Measurements from ENCODE around the gene CNOT2. TPM values are rescaled to one million over a fixed set of nuclear protein-coding genes. Genes with fewer than 3 reads are reported as not detected.

CNOT2 gene
- total RNA-seq, 1 experiment from 2014 or later, result 82.9 TPM

DNA sequence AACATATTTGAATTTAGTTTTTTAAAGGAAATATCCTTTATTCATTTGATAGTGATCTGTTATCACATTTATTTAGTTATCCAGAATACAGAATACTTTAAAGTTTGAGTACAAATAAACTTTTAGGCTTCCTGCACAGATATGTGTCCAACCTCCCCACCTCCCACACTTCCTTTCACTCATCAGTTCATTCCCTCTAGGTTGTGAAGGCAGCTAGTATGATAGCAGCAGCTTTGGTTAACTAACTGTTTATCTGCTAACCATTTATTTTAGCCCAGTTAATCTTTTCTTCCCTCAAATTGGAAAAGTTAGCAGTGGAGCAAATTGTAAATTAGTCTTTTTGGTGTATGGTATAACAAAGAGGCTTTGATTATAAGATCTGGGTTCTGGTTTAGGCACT, 35.7 kb downstream of the CNOT2 start:
- H2AK5ac ChIP-seq (ENCODE audit: insufficient read length, low read length), result no peak overlapping the region
- H4K5ac ChIP-seq (ENCODE audit: insufficient read length, low read depth, low read length), result no peak overlapping the region
- no peak overlapping the region for H2BK5ac ChIP-seq (ENCODE audit: insufficient read length, low read length)
- H3K14ac ChIP-seq (ENCODE audit: insufficient read depth, low read length), result no peak overlapping the region
- no peak overlapping the region for H3K23ac ChIP-seq (ENCODE audit: insufficient read length, low read depth, low read length)
- Mint-ChIP-seq H3K4me1 (peaks cover 4 to 20% of the 10 kb centered on the region in 2 experiments; a peak in 3 of 4 replicates), H3K9me3 (no peaks in the 10 kb centered on the region), H3K27me3 (ENCODE audit: low read depth) (no peaks in the 10 kb centered on the region), H3K36me3 (ENCODE audit: insufficient read depth in 1 of 3, low read depth in 3 of 3) (peaks cover 3 to 17% (median 8%) of the 10 kb centered on the region in 3 experiments), H3K4me3 (no peak overlapping the region), H3K27ac (no peak overlapping the region)
- H3K4ac ChIP-seq (ENCODE audit: low read depth, low read length), result no peak overlapping the region
- H2BK12ac ChIP-seq (ENCODE audit: insufficient read length, low read depth, low read length), result no peak overlapping the region
- no peak overlapping the region for H3K9ac ChIP-seq (ENCODE audit: extremely low read depth, insufficient read length, low read length)
- H3K79me1 ChIP-seq (ENCODE audit: insufficient read depth, low read depth, low read length, poor library complexity, severe bottlenecking), result no peaks in the 10 kb centered on the region
- H2AFZ ChIP-seq (ENCODE audit: low read length), result no peak overlapping the region
- no peaks in the 10 kb centered on the region for H3K23me2 ChIP-seq (ENCODE audit: insufficient read length, low read depth, low read length, poor library complexity, severe bottlenecking)
- no peaks in the 10 kb centered on the region for H3K9me3 ChIP-seq (ENCODE audit: control insufficient read depth, low read depth, low read length)
- no peak for TF ChIP-seq CTCF (conservative IDR thresholded peaks at IDR 0.05)
- H2BK15ac ChIP-seq (ENCODE audit: low read depth, low read length), result no peak overlapping the region
- no peak overlapping the region for H3K27ac ChIP-seq (ENCODE audit: insufficient read length, low read depth, low read length)
- H3K27me3 ChIP-seq (ENCODE audit: insufficient read depth, low read length), result no peaks in the 10 kb centered on the region
- H4K91ac ChIP-seq (ENCODE audit: insufficient read length, low read depth, low read length), result no peak overlapping the region
- H4K20me1 ChIP-seq (ENCODE audit: control insufficient read depth, insufficient read depth, insufficient read length), result no peaks in the 10 kb centered on the region
- H2BK120ac ChIP-seq (ENCODE audit: low read depth, low read length, poor library complexity, severe bottlenecking), result no peak overlapping the region
- H3K79me2 ChIP-seq (ENCODE audit: insufficient read depth, low read length), result peaks cover 5% of the 10 kb centered on the region; the same call in 1 of the 2 replicates
- H3K4me2 ChIP-seq (ENCODE audit: insufficient read depth, insufficient read length, low read length), result no peak overlapping the region
- no peaks in the 10 kb centered on the region for H3K4me1 ChIP-seq (ENCODE audit: insufficient read depth, low read length)
- no peak overlapping the region for H3T11ph ChIP-seq (ENCODE audit: low read length)
- H3K56ac ChIP-seq (ENCODE audit: insufficient read length, low read depth, low read length), result no peak overlapping the region
- H3K18ac ChIP-seq (ENCODE audit: insufficient read length, low read depth, low read length), result no peak overlapping the region
- no peak for DNase-seq
- no peak overlapping the region for H2BK20ac ChIP-seq (ENCODE audit: low read depth, low read length, poor library complexity, severe bottlenecking)
- H4K8ac ChIP-seq (replicated peaks; ENCODE audit: insufficient read length, low read depth, low read length), result no peak overlapping the region

All from H9 (cell line).